Fibroblast of lung (primary cell): ENCODE results near the gene SMIM38.

Source experiments
- EZH2 ChIP-seq: IDR thresholded peaks from 2 replicates; pipeline ENCODE4 v1.5.1; 2012; ENCODE audit warnings: low read length, control low read depth, mild to moderate bottlenecking; ENCODE audit errors: missing control alignments
- TF ChIP-seq, protein P1 (sequence below), 2 donors: IDR thresholded peaks in 1 of 2; conservative IDR thresholded peaks in 1 of 2; 1 replicate in 1 of 2; 2 replicates in 1 of 2; pipeline ENCODE4 v1.5.1; 2011 to 2012; ENCODE audit warnings: low read length in 2 of 2, control low read depth in 1 of 2, inconsistent platforms in 1 of 2, low read depth in 1 of 2, mild to moderate bottlenecking in 1 of 2

DNA sequence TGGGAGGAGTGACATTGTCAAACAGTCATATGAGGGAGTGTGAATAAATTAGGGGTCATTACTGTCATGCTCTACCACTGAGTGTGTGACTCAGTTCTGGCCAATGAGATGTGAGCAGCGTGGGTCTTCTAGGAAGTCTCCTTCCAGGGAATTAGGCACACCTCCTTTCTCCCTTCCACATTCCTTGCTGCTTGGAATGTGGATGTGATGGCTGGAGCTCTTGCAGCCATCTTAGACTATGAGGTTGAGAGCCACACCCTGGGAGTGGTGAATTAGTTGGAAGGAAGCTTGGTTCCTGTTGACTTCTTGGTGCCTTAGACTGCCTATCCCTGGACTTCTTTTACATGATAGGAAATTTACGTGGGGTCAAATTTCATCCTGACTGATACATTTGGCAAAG lies 36.5 kb upstream of the SMIM38 start:
- no peak for TF ChIP-seq EZH2
- TF ChIP-seq, protein P1, sequence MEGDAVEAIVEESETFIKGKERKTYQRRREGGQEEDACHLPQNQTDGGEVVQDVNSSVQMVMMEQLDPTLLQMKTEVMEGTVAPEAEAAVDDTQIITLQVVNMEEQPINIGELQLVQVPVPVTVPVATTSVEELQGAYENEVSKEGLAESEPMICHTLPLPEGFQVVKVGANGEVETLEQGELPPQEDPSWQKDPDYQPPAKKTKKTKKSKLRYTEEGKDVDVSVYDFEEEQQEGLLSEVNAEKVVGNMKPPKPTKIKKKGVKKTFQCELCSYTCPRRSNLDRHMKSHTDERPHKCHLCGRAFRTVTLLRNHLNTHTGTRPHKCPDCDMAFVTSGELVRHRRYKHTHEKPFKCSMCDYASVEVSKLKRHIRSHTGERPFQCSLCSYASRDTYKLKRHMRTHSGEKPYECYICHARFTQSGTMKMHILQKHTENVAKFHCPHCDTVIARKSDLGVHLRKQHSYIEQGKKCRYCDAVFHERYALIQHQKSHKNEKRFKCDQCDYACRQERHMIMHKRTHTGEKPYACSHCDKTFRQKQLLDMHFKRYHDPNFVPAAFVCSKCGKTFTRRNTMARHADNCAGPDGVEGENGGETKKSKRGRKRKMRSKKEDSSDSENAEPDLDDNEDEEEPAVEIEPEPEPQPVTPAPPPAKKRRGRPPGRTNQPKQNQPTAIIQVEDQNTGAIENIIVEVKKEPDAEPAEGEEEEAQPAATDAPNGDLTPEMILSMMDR (conservative IDR thresholded peaks at IDR 0.05 in 1 of 2, IDR thresholded peaks at IDR 0.05 in 1 of 2; ENCODE audit: low read depth in 1 of 2, low read length in 2 of 2): no peak
